HL-60 (cell line): Measurements from ENCODE around the gene ARMC5.
"Not testable (repeated sequence)": the region's sequence is repeated elsewhere in the genome, so short reads cannot be mapped to it uniquely, and the experiment has no call there.

ENCODE experiments used
- DNase-seq, 2 experiments: peaks; one replicate each; pipeline ENCODE4 v3.0.0-alpha.2; 2010 to 2020; ENCODE audit warnings: low read depth in 1 of 2, low spot score in 1 of 2
- H3K27ac ChIP-seq: fragments of 250-450 bp; sonication (Bioruptor Pico); replicated peaks from 2 replicates; pipeline ENCODE4 v1.5.1; 2020; ENCODE audit warnings: mild to moderate bottlenecking, moderate library complexity
- H3K27me3 ChIP-seq: fragments of 250-450 bp; sonication (Bioruptor Pico); 2 replicates; pipeline ENCODE4 v1.5.1; 2021; ENCODE audit warnings: mild to moderate bottlenecking, moderate library complexity; ENCODE audit not compliant: insufficient read depth, poor library complexity, severe bottlenecking
- H3K4me3 ChIP-seq: replicated peaks from 2 replicates; pipeline ENCODE4 v1.5.1; 2011; ENCODE audit warnings: mild to moderate bottlenecking, control low read depth, low read length; ENCODE audit not compliant: insufficient read depth
- GABPA ChIP-seq: IDR thresholded peaks from 2 replicates; pipeline ENCODE4 v1.6.1; 2012; ENCODE audit warnings: low read depth
- POLR2AphosphoS5 ChIP-seq: IDR thresholded peaks from 2 replicates; pipeline ENCODE4 v1.6.1; 2012; ENCODE audit warnings: low read depth
- REST ChIP-seq: IDR thresholded peaks from 2 replicates; pipeline ENCODE4 v1.6.1; 2012; ENCODE audit warnings: low read depth; ENCODE audit not compliant: insufficient replicate concordance
- SPI1 ChIP-seq: IDR thresholded peaks from 2 replicates; pipeline ENCODE4 v1.6.1; 2012; ENCODE audit warnings: low read depth, mild to moderate bottlenecking, borderline replicate concordance
- TF ChIP-seq, protein P1 (sequence below): IDR thresholded peaks from one replicate; pipeline ENCODE4 v1.5.1; 2011; ENCODE audit warnings: low read length, control low read depth, inconsistent platforms; ENCODE audit not compliant: insufficient read depth

Gene ARMC5

DNA sequence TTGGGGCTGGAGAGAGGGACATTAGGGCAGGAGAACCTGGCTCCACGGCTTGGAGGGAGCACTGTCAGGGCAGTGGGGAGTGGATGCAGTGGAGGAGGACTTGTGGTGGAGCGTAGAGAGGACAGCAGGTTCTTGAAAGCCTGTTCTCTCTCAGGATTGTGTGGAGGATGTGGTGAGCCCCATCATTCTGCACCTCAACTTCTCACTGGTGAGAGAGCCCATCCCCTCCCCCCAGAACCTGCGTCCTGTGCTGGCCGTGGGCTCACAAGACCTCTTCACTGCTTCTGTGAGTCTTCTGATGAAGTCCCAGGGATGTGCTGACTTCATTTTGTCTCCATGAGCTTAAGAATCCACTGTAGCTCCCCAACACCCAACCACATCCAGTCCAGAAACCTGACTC is 44.6 kb upstream of the ARMC5 start:
- Histone ChIP-seq H3K27me3 (no peaks in the 10 kb centered on the region), H3K4me3 (no peak overlapping the region), H3K27ac (no peak overlapping the region)
- no peak for DNase-seq
- TF ChIP-seq, protein P1, sequence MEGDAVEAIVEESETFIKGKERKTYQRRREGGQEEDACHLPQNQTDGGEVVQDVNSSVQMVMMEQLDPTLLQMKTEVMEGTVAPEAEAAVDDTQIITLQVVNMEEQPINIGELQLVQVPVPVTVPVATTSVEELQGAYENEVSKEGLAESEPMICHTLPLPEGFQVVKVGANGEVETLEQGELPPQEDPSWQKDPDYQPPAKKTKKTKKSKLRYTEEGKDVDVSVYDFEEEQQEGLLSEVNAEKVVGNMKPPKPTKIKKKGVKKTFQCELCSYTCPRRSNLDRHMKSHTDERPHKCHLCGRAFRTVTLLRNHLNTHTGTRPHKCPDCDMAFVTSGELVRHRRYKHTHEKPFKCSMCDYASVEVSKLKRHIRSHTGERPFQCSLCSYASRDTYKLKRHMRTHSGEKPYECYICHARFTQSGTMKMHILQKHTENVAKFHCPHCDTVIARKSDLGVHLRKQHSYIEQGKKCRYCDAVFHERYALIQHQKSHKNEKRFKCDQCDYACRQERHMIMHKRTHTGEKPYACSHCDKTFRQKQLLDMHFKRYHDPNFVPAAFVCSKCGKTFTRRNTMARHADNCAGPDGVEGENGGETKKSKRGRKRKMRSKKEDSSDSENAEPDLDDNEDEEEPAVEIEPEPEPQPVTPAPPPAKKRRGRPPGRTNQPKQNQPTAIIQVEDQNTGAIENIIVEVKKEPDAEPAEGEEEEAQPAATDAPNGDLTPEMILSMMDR: no peak
- TF ChIP-seq POLR2AphosphoS5 (no peak), REST (no peak), GABPA (no peak), SPI1 (no peak)

DNA sequence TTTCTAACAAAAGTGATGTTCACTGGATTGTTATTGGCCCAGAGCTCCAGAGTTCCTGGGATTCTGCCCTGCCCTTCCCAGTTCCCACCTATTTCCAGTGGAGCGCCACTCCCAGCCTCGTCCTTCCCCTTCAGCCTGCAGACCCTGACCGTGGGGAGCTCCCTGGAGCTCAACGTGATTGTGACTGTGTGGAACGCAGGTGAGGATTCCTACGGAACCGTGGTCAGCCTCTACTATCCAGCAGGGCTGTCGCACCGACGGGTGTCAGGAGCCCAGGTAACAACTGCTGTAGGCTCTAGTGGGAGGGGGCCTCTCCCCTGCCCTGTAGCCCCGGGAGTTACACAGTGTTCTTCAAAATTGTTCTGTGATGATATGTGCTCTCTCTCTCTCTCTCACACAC is 42.9 kb upstream of the ARMC5 start:
- H3K4me3 ChIP-seq: no peak overlapping the region
- no peak overlapping the region for H3K27ac ChIP-seq
- no peaks in the 10 kb centered on the region for H3K27me3 ChIP-seq
- no peak for TF ChIP-seq GABPA
- no peak for TF ChIP-seq POLR2AphosphoS5
- TF ChIP-seq, protein P1: no peak
- TF ChIP-seq REST: no peak
- no peak for TF ChIP-seq SPI1
- no peak for DNase-seq

DNA sequence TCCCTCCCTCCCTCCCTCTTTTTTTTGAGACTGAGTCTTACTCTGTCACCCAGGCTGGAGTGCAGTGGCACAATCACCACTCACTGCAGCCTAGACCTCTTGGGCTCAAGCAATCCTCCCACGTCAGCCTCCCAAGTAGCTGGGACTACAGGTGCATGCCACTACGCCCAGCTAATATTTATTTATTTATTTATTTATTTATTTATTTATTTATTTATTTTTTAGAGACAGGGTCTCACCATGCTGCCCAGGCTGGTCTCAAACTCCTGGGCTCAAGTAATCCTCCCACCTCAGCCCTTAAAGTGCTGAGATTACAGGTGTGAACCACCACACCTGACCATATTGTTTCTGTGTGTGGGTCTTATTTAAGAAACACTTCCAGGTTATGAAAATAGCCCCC is 42.3 kb upstream of the ARMC5 start:
- not testable (repeated sequence) for H3K27me3 ChIP-seq, H3K27ac ChIP-seq, DNase-seq, H3K4me3 ChIP-seq

DNA sequence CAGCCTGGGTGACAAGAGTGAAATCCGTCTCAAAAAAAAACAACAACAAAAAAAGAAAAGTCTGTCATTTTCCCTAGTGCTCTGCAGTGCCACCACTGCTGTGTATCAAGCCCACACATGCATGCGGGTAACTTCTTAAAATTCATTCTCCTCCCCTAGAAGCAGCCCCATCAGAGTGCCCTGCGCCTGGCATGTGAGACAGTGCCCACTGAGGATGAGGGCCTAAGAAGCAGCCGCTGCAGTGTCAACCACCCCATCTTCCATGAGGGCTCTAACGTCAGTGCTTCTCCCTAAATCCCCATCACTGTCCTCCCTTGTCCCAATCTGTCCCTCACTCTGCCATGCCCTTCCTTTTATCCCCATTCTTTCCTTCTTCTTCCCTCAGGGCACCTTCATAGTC is 41.4 kb upstream of the ARMC5 start:
- DNase-seq: no peak
- no peak for TF ChIP-seq GABPA
- no peak for TF ChIP-seq REST
- TF ChIP-seq, protein P1: no peak
- TF ChIP-seq POLR2AphosphoS5: no peak
- no peak for TF ChIP-seq SPI1
- H3K27me3 ChIP-seq: no peaks in the 10 kb centered on the region
- no peak overlapping the region for H3K27ac ChIP-seq
- no peak overlapping the region for H3K4me3 ChIP-seq
